MV-4-11 (cell line): ENCODE results near the gene C2orf78.
"Not testable (repeated sequence)": the region's sequence is repeated elsewhere in the genome, so short reads cannot be mapped to it uniquely, and the experiment has no call there.

Experiments used
- DNase-seq: peaks from one replicate; lab custom pipeline; 2025; lab: John Stamatoyannopoulos, UW

Gene C2orf78

DNA sequence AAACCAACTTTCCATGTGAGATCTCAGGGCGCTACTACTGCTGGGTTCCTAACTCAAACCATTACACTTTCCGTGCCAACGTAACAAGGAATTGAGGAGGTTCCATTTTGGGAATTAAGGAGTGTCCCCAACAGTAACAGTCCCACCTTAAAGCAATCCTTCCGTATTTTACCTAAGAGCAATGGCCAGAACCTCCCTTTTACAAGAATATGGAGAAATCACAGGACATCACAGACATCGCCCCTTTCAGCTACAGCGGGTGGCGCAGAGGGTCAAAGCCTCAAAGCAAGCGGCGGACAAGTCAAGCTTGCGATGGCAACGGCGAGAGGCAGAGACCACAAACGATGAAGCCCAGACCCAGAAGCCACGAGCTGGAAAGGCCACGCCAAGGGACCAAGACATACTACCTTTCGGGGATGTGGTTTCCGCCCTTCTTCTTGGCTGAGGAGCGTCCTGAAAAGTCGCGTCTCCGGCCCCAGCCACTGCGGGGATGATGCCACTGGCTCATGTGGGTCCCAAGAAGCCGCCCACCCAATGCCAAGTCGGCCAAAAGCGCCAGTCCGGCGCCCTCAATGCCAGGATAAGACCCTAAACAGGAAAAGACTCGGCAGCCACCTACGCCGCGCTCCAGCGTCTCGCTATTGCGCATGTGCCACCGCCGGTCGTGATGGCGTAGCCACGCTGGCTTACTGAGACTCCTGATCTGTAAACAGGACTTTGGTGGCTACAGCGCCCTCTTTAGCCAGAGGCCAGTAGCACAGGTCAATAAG is 4.3 kb upstream of the C2orf78 start, which contains the start of gene DUSP11:
Gene DUSP11, minus strand, starts transcription at position 637 of the 770 bp plus-strand sequence. Its CDS starts 129 bp downstream, at position 508.
- DNase-seq, result peak; percentile 96

DNA sequence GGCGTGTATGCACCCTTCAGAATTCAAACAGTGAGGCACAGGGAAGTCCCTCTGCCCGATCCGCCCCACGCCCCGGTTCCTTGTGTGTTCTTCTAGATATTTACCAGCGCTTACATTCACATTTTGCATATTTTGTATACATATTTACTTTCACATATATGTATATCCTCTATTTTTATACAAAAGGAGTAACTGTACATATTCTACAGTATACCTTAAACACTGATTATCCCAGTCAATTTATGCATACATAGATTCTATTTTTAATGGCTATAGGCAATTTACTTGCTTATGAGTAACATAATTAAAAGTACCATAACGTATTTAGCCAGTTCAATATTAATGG is 3.8 kb upstream of the C2orf78 start:
- no peak for DNase-seq

- not testable (repeated sequence) for DNase-seq
These were observed 581 bp upstream of the C2orf78 start for GRCh38 chr2:73783402-73783801.

GRCh38 chr2:73811878-73812277 is 27.9 kb downstream of the C2orf78 start:
- DNase-seq, result no peak

GRCh38 chr2:73812635-73813034 is 28.7 kb downstream of the C2orf78 start:
- no peak for DNase-seq

DNA sequence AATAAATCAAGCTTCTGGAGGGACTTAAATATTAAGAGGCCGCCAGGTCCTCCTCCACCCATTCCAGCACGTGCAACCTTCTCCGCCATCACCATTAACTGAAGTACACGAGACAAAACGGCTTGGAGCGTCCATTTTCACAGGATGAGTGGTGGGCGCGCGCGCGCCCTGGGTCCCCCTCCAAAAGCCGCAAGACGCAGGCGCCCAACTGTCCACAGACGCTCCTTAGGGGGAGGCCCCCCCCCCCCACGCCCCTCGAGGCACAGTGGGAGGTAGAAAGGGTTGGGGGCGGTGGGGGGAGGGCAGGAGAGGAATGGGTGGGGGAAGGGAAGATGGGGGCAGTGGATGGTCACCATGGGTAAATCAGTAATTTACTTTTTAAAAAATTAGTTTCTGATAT is 34.3 kb downstream of the C2orf78 start:
- DNase-seq, result no peak

DNA sequence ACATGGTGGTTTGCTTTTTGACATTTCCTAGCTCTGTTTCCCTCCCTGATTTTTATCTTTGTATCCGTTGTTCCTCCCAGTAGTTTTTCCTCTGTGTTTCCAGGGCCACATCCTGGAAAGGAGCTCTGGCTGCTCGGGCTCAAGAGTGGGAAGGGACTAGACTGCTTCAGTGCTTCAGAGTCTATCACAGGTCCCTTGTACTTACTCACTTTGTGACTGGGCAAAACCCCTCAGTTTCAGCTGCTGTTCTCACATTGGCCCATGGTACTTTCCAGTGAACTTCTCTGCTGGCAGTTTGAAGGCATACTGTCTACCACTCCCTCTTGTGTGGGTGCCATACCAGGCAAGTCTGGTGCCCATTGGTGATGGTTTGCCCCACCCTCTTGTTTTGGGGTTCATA is 37.2 kb downstream of the C2orf78 start:
- DNase-seq, result no peak

GRCh38 chr2:73821669-73822068 is 37.7 kb downstream of the C2orf78 start:
- no peak for DNase-seq

- DNase-seq, result no peak
These were observed 38.3 kb downstream of the C2orf78 start for GRCh38 chr2:73822276-73822675.

DNA sequence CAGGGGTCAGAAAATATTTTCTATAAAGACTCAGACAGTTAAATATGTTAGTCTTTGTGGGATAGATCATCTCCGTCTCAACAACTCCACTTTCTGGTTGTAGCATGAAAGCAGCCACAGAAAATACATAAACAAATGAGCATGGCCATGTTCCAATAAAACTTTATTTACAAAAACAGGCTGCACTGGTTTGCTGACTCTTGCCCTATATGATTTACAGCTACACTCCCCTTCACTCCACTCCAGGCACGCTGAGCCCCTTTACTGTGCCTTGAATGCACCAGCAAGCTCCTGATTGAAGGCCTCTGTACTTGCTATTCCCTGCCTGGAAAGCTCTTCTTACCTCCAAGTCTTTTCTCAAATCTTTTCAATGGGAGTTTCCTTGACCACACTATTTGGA is 39.0 kb downstream of the C2orf78 start:
- no peak for DNase-seq

DNA sequence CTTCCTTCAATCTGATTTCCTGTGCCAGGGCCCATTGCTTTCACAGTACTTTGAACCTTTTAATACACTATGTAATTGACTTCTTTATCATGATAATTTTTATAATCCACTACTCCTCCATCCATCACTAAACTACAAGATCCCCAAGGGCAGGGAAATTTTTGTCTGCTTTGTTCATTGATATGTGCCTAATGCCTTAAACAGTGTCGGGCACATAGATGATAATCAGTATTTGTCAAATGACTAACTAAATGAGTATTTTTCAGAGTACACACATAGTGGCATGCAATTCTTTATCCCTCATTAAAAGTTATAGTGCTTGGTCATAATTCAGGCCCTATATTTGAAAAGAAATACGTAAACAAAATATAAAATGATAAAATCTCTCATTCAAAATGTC is 39.4 kb downstream of the C2orf78 start:
- no peak for DNase-seq

- peak; percentile 71 for DNase-seq
These were observed 40.0 kb downstream of the C2orf78 start for GRCh38 chr2:73823916-73824523.

GRCh38 chr2:73825408-73825807 is 41.4 kb downstream of the C2orf78 start:
- no peak for DNase-seq

GRCh38 chr2:73827018-73827417 is 43.0 kb downstream of the C2orf78 start:
- peak; percentile 68 for DNase-seq

DNA sequence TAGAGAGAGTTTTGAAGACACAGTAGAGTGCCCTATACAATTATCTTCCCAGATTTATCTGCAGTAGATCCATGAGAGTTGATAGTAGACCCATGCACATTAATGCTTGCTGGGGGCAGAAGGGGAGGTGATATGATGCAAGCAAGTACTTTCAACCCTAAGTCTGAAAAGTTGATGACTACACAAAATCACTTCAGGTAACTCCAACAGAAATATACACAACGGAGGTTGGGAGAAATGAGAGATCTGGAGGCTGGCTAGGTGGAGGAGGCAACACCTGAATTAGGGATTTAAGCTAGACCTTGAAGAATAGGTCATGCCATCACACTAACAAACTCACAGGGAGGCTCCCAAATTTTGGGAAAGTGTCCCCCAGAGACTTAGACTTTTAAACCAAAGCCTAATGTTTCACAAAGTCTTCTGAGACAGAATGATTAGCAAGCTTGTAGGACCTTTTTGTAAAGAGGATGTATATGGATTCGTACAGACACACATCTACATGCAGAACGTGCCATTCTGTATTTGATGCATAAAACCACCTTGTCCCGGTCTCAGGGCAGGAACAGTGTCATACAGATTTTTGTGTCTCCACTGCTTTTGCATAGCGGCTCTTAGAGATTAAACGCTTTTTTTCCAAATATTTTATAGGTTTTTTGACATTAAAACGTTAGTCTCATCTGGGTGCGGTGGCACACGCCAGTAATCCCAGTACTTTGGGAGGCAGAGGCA is 43.8 kb downstream of the C2orf78 start:
- DNase-seq, result no peak

- no peak for DNase-seq
These were observed 44.4 kb downstream of the C2orf78 start for GRCh38 chr2:73828389-73828817.

GRCh38 chr2:73828818-73829570 is 45.0 kb downstream of the C2orf78 start, which contains the start of gene STAMBP:
Gene STAMBP, plus strand, starts transcription at chr2:73828961. Its CDS starts 1,896 bp downstream, at chr2:73830857.
- DNase-seq, result peak; percentile 97

DNA sequence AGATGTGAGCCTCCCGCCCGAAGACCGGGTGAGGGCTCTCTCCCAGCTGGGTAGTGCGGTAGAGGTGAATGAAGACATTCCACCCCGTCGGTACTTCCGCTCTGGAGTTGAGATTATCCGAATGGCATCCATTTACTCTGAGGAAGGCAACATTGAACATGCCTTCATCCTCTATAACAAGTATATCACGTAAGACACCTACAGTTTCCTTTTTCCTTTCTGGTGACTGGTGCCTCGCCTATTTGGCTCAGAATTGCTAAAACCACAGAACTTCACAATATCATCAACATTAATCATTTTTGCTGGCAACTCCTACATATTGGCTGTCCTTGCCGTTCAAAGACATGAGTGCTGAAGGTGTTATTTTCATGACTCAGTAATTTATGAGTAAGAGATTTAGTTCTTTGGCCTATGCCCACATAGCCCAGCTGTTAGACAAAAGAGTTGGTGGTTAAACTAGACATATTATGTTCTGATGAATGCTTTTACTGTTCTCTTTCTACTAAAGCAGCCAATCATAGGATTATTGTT is 47.0 kb downstream of the C2orf78 start:
- DNase-seq, result peak; percentile 30

- peak; percentile 36 for DNase-seq
These were observed 48.9 kb downstream of the C2orf78 start for GRCh38 chr2:73832930-73833329.

GRCh38 chr2:73836141-73836943 is 52.4 kb downstream of the C2orf78 start:
- peak; percentile 15 for DNase-seq
